Endothelial cell (in vitro differentiated cells): ENCODE results near the gene LEF1. TPM values are rescaled to one million over a fixed set of nuclear protein-coding genes. Genes with fewer than 3 reads are reported as not detected.

Source experiments
- DNase-seq: peaks from one replicate; pipeline ENCODE4 v3.0.0; 2021; ENCODE audit warnings: low spot score
- H3K27ac Mint-ChIP-seq: one replicate; pipeline ENCODE4 v1.8.0; 2021; ENCODE audit warnings: mixed read lengths, inconsistent platforms; ENCODE audit not compliant: unreplicated experiment
- H3K27me3 Mint-ChIP-seq: one replicate; pipeline ENCODE4 v1.8.0; 2021; ENCODE audit warnings: mild to moderate bottlenecking, moderate library complexity, mixed read lengths, inconsistent platforms; ENCODE audit not compliant: unreplicated experiment
- H3K36me3 Mint-ChIP-seq: one replicate; pipeline ENCODE4 v1.8.0; 2021; ENCODE audit warnings: mild to moderate bottlenecking, low read depth, mixed read lengths, inconsistent platforms; ENCODE audit not compliant: unreplicated experiment
- H3K4me1 Mint-ChIP-seq: one replicate; pipeline ENCODE4 v1.8.0; 2021; ENCODE audit warnings: mild to moderate bottlenecking, mixed read lengths, inconsistent platforms; ENCODE audit not compliant: unreplicated experiment
- H3K4me3 Mint-ChIP-seq: one replicate; pipeline ENCODE4 v1.8.0; 2021; ENCODE audit warnings: mild to moderate bottlenecking, mixed read lengths, inconsistent platforms; ENCODE audit not compliant: unreplicated experiment
- H3K9me3 Mint-ChIP-seq: one replicate; pipeline ENCODE4 v1.8.0; 2021; ENCODE audit warnings: mixed read lengths, inconsistent platforms; ENCODE audit not compliant: unreplicated experiment
- total RNA-seq: library from RNA; stranded (reverse); fragmentation: NEBNext Ultra II Directional; extraction: Animal tissue kit (Norgen Biotek cat#: 25700); gene quantifications from one replicate; pipeline ENCODE4 v1.2.1, GENCODE V29; 2021; ENCODE audit not compliant: unreplicated experiment
- TF ChIP-seq, protein P1 (sequence below): fragments of 200-600 bp; sonication (generic); IDR thresholded peaks from one replicate; pipeline ENCODE4 v1.5.0; 2021; ENCODE audit warnings: antibody characterized with exemption; ENCODE audit not compliant: unreplicated experiment

LEF1 gene
- total RNA-seq, 1 donor from 2014 or later: 15.9 TPM

GRCh38 chr4:108141213-108141950, 27.4 kb downstream of the LEF1 start:
- no peaks in the 10 kb centered on the region for H3K27me3 Mint-ChIP-seq
- DNase-seq: no peak
- H3K9me3 Mint-ChIP-seq: no peaks in the 10 kb centered on the region
- TF ChIP-seq, protein P1, sequence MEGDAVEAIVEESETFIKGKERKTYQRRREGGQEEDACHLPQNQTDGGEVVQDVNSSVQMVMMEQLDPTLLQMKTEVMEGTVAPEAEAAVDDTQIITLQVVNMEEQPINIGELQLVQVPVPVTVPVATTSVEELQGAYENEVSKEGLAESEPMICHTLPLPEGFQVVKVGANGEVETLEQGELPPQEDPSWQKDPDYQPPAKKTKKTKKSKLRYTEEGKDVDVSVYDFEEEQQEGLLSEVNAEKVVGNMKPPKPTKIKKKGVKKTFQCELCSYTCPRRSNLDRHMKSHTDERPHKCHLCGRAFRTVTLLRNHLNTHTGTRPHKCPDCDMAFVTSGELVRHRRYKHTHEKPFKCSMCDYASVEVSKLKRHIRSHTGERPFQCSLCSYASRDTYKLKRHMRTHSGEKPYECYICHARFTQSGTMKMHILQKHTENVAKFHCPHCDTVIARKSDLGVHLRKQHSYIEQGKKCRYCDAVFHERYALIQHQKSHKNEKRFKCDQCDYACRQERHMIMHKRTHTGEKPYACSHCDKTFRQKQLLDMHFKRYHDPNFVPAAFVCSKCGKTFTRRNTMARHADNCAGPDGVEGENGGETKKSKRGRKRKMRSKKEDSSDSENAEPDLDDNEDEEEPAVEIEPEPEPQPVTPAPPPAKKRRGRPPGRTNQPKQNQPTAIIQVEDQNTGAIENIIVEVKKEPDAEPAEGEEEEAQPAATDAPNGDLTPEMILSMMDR: no peak
- no peaks in the 10 kb centered on the region for H3K4me1 Mint-ChIP-seq
- no peak overlapping the region for H3K27ac Mint-ChIP-seq
- H3K36me3 Mint-ChIP-seq: no peaks in the 10 kb centered on the region
- no peak overlapping the region for H3K4me3 Mint-ChIP-seq

DNA sequence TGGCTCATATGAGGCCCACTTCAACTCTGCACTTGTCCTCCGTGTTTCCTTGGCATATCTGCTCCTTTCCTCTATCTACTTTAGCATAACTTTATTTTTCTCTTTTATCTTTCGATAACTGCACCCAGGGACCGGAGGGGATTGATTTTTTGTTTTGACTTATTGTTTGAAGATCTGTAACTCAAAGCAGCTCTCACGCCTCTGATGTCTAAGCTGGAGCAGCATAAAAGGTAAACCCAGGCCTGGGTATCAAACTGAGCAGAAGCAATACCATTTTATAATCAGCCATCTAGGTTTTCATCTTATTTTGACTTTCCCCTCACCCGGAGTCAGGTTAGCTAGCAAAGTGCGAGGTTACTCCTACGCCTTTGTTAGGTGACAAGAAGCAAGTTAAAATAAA, 28.4 kb downstream of the LEF1 start:
- Mint-ChIP-seq H3K27ac (no peak overlapping the region), H3K4me3 (no peak overlapping the region), H3K36me3 (no peaks in the 10 kb centered on the region), H3K9me3 (no peaks in the 10 kb centered on the region), H3K27me3 (no peaks in the 10 kb centered on the region), H3K4me1 (peaks cover 4% of the 10 kb centered on the region)
- DNase-seq: no peak
- TF ChIP-seq, protein P1: no peak

DNA sequence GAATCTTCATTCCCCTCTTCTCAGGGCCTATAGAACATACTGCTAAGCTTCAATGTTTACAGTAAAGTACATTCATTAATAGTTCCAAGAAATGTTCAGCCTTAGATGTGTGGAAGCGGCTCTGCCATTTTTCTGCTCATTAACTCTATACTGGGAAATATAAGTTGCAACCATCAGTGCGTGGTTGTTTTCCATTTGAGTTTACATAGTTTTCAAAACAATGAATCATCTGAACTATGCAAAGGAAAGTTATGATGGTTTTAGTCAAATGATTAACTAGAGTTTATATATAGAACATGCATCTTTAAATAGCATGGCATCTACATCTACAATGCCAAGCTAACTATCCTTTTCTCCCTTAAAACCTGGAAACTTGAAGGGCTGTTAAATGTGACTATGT, 29.6 kb downstream of the LEF1 start:
- Mint-ChIP-seq H3K27me3 (no peaks in the 10 kb centered on the region), H3K27ac (no peak overlapping the region), H3K9me3 (no peaks in the 10 kb centered on the region), H3K4me1 (peaks cover 7% of the 10 kb centered on the region), H3K4me3 (no peak overlapping the region), H3K36me3 (no peaks in the 10 kb centered on the region)
- DNase-seq: no peak
- TF ChIP-seq, protein P1: no peak

DNA sequence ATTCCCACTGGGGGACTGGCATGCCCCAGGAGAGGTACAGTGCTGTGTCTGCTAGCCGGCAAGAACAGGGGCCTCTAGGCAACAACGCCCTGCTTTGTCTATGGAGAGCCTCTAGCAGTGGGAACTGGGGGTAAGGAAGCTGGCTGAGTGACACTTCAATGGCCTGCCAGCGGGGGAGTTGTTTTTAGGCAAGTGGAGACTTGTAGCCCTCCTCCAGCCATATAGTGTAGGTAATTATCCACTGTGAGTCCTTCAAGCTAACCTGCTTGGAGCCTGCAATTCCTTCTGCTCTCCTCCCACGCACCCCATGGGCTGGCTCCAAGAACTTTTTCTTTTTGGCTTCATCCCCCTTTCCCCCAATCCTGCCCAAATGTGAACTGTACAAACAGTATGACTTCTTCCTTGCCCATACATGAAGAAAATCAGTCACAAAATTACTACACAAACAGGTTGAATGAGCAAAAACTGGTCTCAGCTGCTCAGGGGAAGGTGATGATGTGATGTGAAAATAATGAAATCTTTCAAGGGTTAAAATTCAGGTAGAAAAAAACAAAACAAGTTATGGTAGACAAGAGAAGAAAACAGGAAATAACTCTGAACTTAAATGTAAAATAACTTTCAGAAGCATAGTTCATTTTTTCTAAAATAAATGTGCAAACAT, 33.1 kb downstream of the LEF1 start:
- Mint-ChIP-seq H3K27me3 (no peaks in the 10 kb centered on the region), H3K36me3 (no peaks in the 10 kb centered on the region), H3K4me1 (peaks cover 7% of the 10 kb centered on the region), H3K9me3 (no peaks in the 10 kb centered on the region), H3K27ac (no peak overlapping the region), H3K4me3 (no peak overlapping the region)
- TF ChIP-seq, protein P1: no peak
- DNase-seq: no peak

- Mint-ChIP-seq H3K4me3 (no peak overlapping the region), H3K27ac (no peak overlapping the region), H3K36me3 (no peaks in the 10 kb centered on the region), H3K27me3 (no peaks in the 10 kb centered on the region), H3K4me1 (peaks cover 15% of the 10 kb centered on the region), H3K9me3 (no peaks in the 10 kb centered on the region)
- no peak for DNase-seq
- TF ChIP-seq, protein P1: no peak
Measured at GRCh38 chr4:108130955-108131354, 37.8 kb downstream of the LEF1 start.
